Astrocyte of the cerebellum (primary cell): ENCODE measurements around the gene SPRED2.

ENCODE experiments used
- DNase-seq: peaks from one replicate; pipeline ENCODE4 v3.0.0-alpha.2; 2011; ENCODE audit warnings: low read depth
- H3K4me3 ChIP-seq: 2 replicates; pipeline ENCODE4 v1.5.1; 2011; ENCODE audit warnings: mild to moderate bottlenecking, low read depth, low read length, moderate library complexity
- CTCF ChIP-seq: IDR thresholded peaks from 2 replicates; pipeline ENCODE4 v1.5.1; 2012; ENCODE audit warnings: low read length, low read depth, moderate library complexity, mild to moderate bottlenecking; ENCODE audit errors: missing control alignments
- in situ Hi-C: cut with HindIII; loops from 2 replicates; pipeline ENCODE4 v1.10.0; 2017; ENCODE audit warnings: low sequenced_read_pairs

The SPRED2 gene

GRCh38 chr2:65379721-65380171 lies 52.7 kb downstream of the SPRED2 start:
- no peak for TF ChIP-seq CTCF
- DNase-seq: no peak
- in situ Hi-C loops: loop anchor here (5.0 kb wide), 1 partner anchor 77 kb away; no protein-coding TSS in a partner anchor
- no peak overlapping the region for H3K4me3 ChIP-seq

- DNase-seq: no peak
- H3K4me3 ChIP-seq: no peak overlapping the region
- TF ChIP-seq CTCF: no peak
- in situ Hi-C loops: no loop called here
Observed at GRCh38 chr2:65379223-65379622, 53.2 kb downstream of the SPRED2 start.

- TF ChIP-seq CTCF: no peak
- DNase-seq: no peak
- H3K4me3 ChIP-seq: no peak overlapping the region
- in situ Hi-C loops: no loop called here
Observed at GRCh38 chr2:65378290-65378689, 54.1 kb downstream of the SPRED2 start.

- DNase-seq: peak; percentile 61
- H3K4me3 ChIP-seq: no peak overlapping the region
- in situ Hi-C loops: no loop called here
- no peak for TF ChIP-seq CTCF
Observed at GRCh38 chr2:65377556-65378192, 54.7 kb downstream of the SPRED2 start.

GRCh38 chr2:65375723-65376122 lies 56.7 kb downstream of the SPRED2 start:
- no peak for DNase-seq
- in situ Hi-C loops: no loop called here

GRCh38 chr2:65374999-65375398 lies 57.4 kb downstream of the SPRED2 start:
- no peak overlapping the region for H3K4me3 ChIP-seq
- TF ChIP-seq CTCF: no peak
- DNase-seq: no peak
- in situ Hi-C loops: no loop called here

More at GRCh38 chr2:65375723-65376122, 56.7 kb downstream of the SPRED2 start:
- no peak overlapping the region for H3K4me3 ChIP-seq
- no peak for TF ChIP-seq CTCF
